Stomach (tissue), 4 donors: ENCODE data around the gene DIABLO.

Experiments
- CTCF ChIP-seq, 7 experiments: fragments of 450-650 bp in 4 of 7; fragments of 200-600 bp in 3 of 7; sonication (generic) in 3 of 7; IDR thresholded peaks; one replicate each; pipeline ENCODE4 v1.5.1; 2016 to 2019; ENCODE audit warnings: antibody characterized with exemption in 7 of 7, control low read depth in 2 of 7, mild to moderate bottlenecking in 1 of 7
- EP300 ChIP-seq: sonication (generic); formaldehyde crosslinking; IDR thresholded peaks from one replicate; pipeline ENCODE4 v1.6.1; 2017; ENCODE audit warnings: antibody characterized with exemption
- POLR2A ChIP-seq, 4 donors: fragments of 450-650 bp; IDR thresholded peaks; one replicate each; pipeline ENCODE4 v1.6.1; 2016; ENCODE audit warnings: antibody characterized with exemption in 4 of 4, control low read depth in 2 of 4, mild to moderate bottlenecking in 1 of 4, moderate library complexity in 1 of 4

- TF ChIP-seq CTCF (IDR thresholded peaks at IDR 0.05): no peak
- no peak for TF ChIP-seq POLR2A (IDR thresholded peaks at IDR 0.05)
- TF ChIP-seq EP300: no peak
Measured at GRCh38 chr12:122250536-122250935, 24.7 kb upstream of the DIABLO start.
